DOHH2 (cell line): ENCODE measurements around the gene MLLT3.
A peak's percentile ranks its signal among the peaks of the same experiment; 100 is the strongest.

Experiments
- H3F3A ChIP-seq: fragments of 200-600 bp; sonication (generic), shearing (Covaris generic); 2 replicates; pipeline ENCODE4 v1.6.0; 2016; ENCODE audit warnings: antibody characterized with exemption, mild to moderate bottlenecking; ENCODE audit not compliant: control insufficient read depth, insufficient read depth
- H3K27ac ChIP-seq: fragments of 200-600 bp; sonication (generic); 2 replicates; pipeline ENCODE4 v1.5.1; 2014; ENCODE audit warnings: low read depth, mild to moderate bottlenecking, low read length, moderate library complexity
- H3K27me3 ChIP-seq: fragments of 200-600 bp; sonication (generic); 2 replicates; pipeline ENCODE4 v1.6.1; 2014; ENCODE audit warnings: mild to moderate bottlenecking, low read length, mixed read lengths; ENCODE audit not compliant: control insufficient read depth
- H3K36me3 ChIP-seq: fragments of 200-600 bp; sonication (generic); 2 replicates; pipeline ENCODE4 v1.6.1; 2014; ENCODE audit warnings: mild to moderate bottlenecking, low read length, moderate library complexity, mixed read lengths; ENCODE audit not compliant: control insufficient read depth
- H3K4me1 ChIP-seq: fragments of 200-600 bp; sonication (generic); 2 replicates; pipeline ENCODE4 v1.6.1; 2014; ENCODE audit warnings: mild to moderate bottlenecking, low read length, mixed read lengths; ENCODE audit not compliant: control insufficient read depth
- H3K4me2 ChIP-seq: fragments of 200-600 bp; sonication (generic); 2 replicates; pipeline ENCODE4 v1.6.0; 2014; ENCODE audit warnings: mild to moderate bottlenecking, low read length, moderate library complexity
- H3K4me3 ChIP-seq: fragments of 200-600 bp; sonication (generic); 2 replicates; pipeline ENCODE4 v1.5.1; 2014; ENCODE audit warnings: mild to moderate bottlenecking, low read length, mixed read lengths
- H3K79me2 ChIP-seq: fragments of 200-600 bp; sonication (generic); 2 replicates; pipeline ENCODE4 v1.6.1; 2014; ENCODE audit warnings: mild to moderate bottlenecking, low read length, mixed read lengths; ENCODE audit not compliant: control insufficient read depth
- H3K9me2 ChIP-seq: fragments of 200-600 bp; sonication (generic); replicated peaks from 2 replicates; pipeline ENCODE4 v1.6.1; 2014; ENCODE audit warnings: mild to moderate bottlenecking, low read length, mixed read lengths; ENCODE audit not compliant: control insufficient read depth
- H3K9me3 ChIP-seq: fragments of 200-600 bp; sonication (generic); 2 replicates; pipeline ENCODE4 v1.6.1; 2014; ENCODE audit warnings: antibody characterized with exemption, low read length, mixed read lengths; ENCODE audit not compliant: control insufficient read depth, insufficient read depth
- H4K20me1 ChIP-seq: fragments of 200-600 bp; sonication (generic); 2 replicates; pipeline ENCODE4 v1.6.0; 2014; ENCODE audit warnings: low read depth, mild to moderate bottlenecking, antibody characterized with exemption, low read length, moderate library complexity; ENCODE audit not compliant: control insufficient read depth, insufficient read depth
- CTCF ChIP-seq: fragments of 200-600 bp; sonication (generic); IDR thresholded peaks from one replicate; pipeline ENCODE4 v1.5.1; 2014; ENCODE audit warnings: antibody characterized with exemption, mild to moderate bottlenecking, low read depth, low read length; ENCODE audit not compliant: poor library complexity, severe bottlenecking
- EZH2phosphoT487 ChIP-seq: fragments of 200-600 bp; sonication (generic); IDR thresholded peaks from 2 replicates; pipeline ENCODE4 v1.6.1; 2017; ENCODE audit warnings: borderline replicate concordance, mild to moderate bottlenecking, antibody characterized with exemption, low read length, moderate library complexity, mixed read lengths

Gene MLLT3

GRCh38 chr9:20604562-20604961, 17.7 kb downstream of the MLLT3 start:
- Histone ChIP-seq H3K9me3 (no peaks in the 10 kb centered on the region), H3K27me3 (no peaks in the 10 kb centered on the region), H3K36me3 (no peaks in the 10 kb centered on the region), H3K27ac (no peak overlapping the region), H3K9me2 (no peaks in the 10 kb centered on the region), H4K20me1 (no peaks in the 10 kb centered on the region; the same call in 1 of the 2 replicates), H3K4me1 (peaks cover 39% of the 10 kb centered on the region), H3K4me3 (no peak overlapping the region), H3K79me2 (peaks cover 24% of the 10 kb centered on the region), H3K4me2 (no peak overlapping the region), H3F3A (0 out of 2 replicates have a peak, but pooled peaks cover 3% of the 10 kb centered on the region)
- TF ChIP-seq EZH2phosphoT487, result no peak
- no peak for TF ChIP-seq CTCF

- Histone ChIP-seq H3F3A (0 out of 2 replicates have a peak, but pooled peaks cover 3% of the 10 kb centered on the region), H3K27ac (no peak overlapping the region), H3K4me1 (peaks cover 39% of the 10 kb centered on the region), H4K20me1 (no peaks in the 10 kb centered on the region; the same call in 1 of the 2 replicates), H3K4me2 (peak overlapping the region; percentile 20; the same call in 1 of the 2 replicates), H3K79me2 (peaks cover 26% of the 10 kb centered on the region), H3K36me3 (no peaks in the 10 kb centered on the region), H3K9me3 (no peaks in the 10 kb centered on the region), H3K27me3 (no peaks in the 10 kb centered on the region), H3K9me2 (no peaks in the 10 kb centered on the region), H3K4me3 (no peak overlapping the region)
- no peak for TF ChIP-seq CTCF
- TF ChIP-seq EZH2phosphoT487, result no peak
These were observed 18.6 kb downstream of the MLLT3 start for GRCh38 chr9:20603524-20604268.

GRCh38 chr9:20601292-20601691, 21.0 kb downstream of the MLLT3 start:
- peak overlapping the region; percentile 61 for H3K4me2 ChIP-seq
- H3K4me3 ChIP-seq, result peak overlapping the region; percentile 41
- no peaks in the 10 kb centered on the region for H3K36me3 ChIP-seq
- no peaks in the 10 kb centered on the region for H3K27me3 ChIP-seq
- H3F3A ChIP-seq, result 0 out of 2 replicates have a peak, but pooled peaks cover 3% of the 10 kb centered on the region
- TF ChIP-seq CTCF (no peak), EZH2phosphoT487 (no peak)
- peaks cover 49% of the 10 kb centered on the region for H3K4me1 ChIP-seq
- H3K79me2 ChIP-seq, result peaks cover 22% of the 10 kb centered on the region
- no peaks in the 10 kb centered on the region for H4K20me1 ChIP-seq
- H3K9me2 ChIP-seq, result no peaks in the 10 kb centered on the region
- H3K27ac ChIP-seq, result no peak overlapping the region
- no peaks in the 10 kb centered on the region for H3K9me3 ChIP-seq
